ENCODE measurements around the gene IFI44. TPM values are rescaled to one million over a fixed set of nuclear protein-coding genes. Genes with fewer than 3 reads are reported as not detected.

IFI44 gene
- total and polyA plus RNA-seq, 2 donors (not counting 1 experiment from before 2014, with no cell fraction given): 6.2 to 6.9 TPM

DNA sequence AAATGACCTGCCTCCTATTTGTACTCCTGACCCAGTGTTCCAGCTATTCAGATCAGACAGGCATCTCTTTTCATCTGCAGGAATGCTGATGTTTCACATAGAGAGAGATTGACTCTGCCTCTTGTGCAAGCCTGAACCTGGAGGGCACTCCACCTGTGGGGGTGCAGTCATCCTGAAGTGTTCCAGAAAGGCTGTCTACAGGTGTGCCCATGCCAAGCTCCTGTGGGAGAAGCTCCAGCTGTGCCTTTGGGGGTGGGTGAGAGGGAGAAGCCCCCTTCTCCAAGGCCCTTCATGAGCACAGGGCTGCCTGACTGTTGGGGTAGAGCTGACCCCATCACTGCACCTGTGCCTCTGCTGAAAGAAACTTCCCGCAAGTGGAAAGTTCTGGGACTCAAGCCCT lies 22.8 kb downstream of the IFI44 start:
- Mint-ChIP-seq H3K27ac (no peak overlapping the region), H3K4me3 (no peak overlapping the region), H3K4me1 (no peaks in the 10 kb centered on the region), H3K9me3 (ENCODE audit: insufficient read depth) (no peaks in the 10 kb centered on the region), H3K27me3 (no peaks in the 10 kb centered on the region)
- WGBS (ENCODE audit: insufficient coverage): 100% methylated on average over 1 of the region's 1 CpG
- Histone ChIP-seq H3K79me2 (ENCODE audit: control insufficient read depth, insufficient read depth, low read length) (no peaks in the 10 kb centered on the region), H4K20me1 (ENCODE audit: control insufficient read depth, insufficient read depth, low read length, poor library complexity, severe bottlenecking) (no peaks in the 10 kb centered on the region), H3K9me3 (ENCODE audit: control extremely low read depth in 1 of 3, control insufficient read depth in 2 of 3, insufficient read depth in 1 of 3, low read length in 2 of 3) (no peaks in the 10 kb centered on the region), H2AFZ (ENCODE audit: insufficient read depth, low read depth, low read length, poor library complexity, severe bottlenecking) (no peak overlapping the region), H3K36me3 (replicated peaks in 1 of 2; ENCODE audit: control extremely low read depth in 1 of 2, control insufficient read depth in 1 of 2, extremely low read depth in 1 of 2, insufficient read depth in 2 of 2, low read length in 1 of 2) (no peaks in the 10 kb centered on the region), H3K9ac (ENCODE audit: low read length) (no peak overlapping the region), H3K27me3 (replicated peaks in 1 of 4; ENCODE audit: control extremely low read depth in 1 of 4, control insufficient read depth in 3 of 4, insufficient read depth in 4 of 4, low read length in 3 of 4) (no peaks in the 10 kb centered on the region), H3K4me1 (ENCODE audit: control insufficient read depth in 2 of 2, insufficient read depth in 2 of 2, low read length in 2 of 2) (no peaks in the 10 kb centered on the region), H3K27ac (ENCODE audit: low read length in 2 of 2) (no peak overlapping the region), H3K4me3 (ENCODE audit: control extremely low read depth in 1 of 5, extremely low read depth in 1 of 5, insufficient read depth in 1 of 5, low read depth in 2 of 5, low read length in 4 of 5) (no peak overlapping the region), H3K4me2 (replicated peaks; ENCODE audit: low read depth, low read length, poor library complexity, severe bottlenecking) (no peak overlapping the region)
- intact Hi-C loops (cut with micrococcal nuclease): no loop called here
- DNase-seq: no peak
- ChIA-PET CTCF (interaction anchor here (0.9 to 5.7 kb wide), 5 partner anchors 46 to 537 kb away, joined by 4 to 46 read pairs (median 6); partner anchors contain the start of gene IFI44L), POLR2A (no interaction called here)
- no peak for ATAC-seq (ENCODE audit: low read depth)
- TF ChIP-seq EZH2 (IDR thresholded peaks at IDR 0.05; ENCODE audit: borderline replicate concordance, insufficient read depth, low read depth, low read length, poor library complexity, severe bottlenecking): no peak
- TF ChIP-seq, protein P1, sequence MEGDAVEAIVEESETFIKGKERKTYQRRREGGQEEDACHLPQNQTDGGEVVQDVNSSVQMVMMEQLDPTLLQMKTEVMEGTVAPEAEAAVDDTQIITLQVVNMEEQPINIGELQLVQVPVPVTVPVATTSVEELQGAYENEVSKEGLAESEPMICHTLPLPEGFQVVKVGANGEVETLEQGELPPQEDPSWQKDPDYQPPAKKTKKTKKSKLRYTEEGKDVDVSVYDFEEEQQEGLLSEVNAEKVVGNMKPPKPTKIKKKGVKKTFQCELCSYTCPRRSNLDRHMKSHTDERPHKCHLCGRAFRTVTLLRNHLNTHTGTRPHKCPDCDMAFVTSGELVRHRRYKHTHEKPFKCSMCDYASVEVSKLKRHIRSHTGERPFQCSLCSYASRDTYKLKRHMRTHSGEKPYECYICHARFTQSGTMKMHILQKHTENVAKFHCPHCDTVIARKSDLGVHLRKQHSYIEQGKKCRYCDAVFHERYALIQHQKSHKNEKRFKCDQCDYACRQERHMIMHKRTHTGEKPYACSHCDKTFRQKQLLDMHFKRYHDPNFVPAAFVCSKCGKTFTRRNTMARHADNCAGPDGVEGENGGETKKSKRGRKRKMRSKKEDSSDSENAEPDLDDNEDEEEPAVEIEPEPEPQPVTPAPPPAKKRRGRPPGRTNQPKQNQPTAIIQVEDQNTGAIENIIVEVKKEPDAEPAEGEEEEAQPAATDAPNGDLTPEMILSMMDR (IDR thresholded peaks at IDR 0.05): no peak

DNA sequence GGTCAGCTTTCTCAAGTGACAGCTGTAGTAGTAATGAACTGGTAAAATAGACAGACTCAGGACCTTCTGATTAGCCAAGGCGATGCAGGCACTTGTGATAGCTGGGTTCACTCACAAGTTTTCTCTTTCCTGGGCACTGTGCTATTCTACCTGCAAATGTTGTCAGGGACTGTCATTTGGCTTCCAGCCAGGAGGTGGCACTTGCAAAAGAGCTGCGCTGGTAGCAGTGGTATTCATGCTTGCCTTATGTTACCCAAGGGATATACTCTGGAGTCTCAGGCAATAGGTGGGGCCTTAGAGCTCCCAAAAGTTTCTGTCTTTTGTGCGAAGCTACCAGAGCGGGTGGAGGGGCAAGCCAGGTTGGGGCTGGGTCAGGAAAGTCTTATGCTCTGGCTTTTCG lies 23.5 kb downstream of the IFI44 start:
- Mint-ChIP-seq H3K4me3 (no peak overlapping the region), H3K9me3 (ENCODE audit: insufficient read depth) (no peaks in the 10 kb centered on the region), H3K4me1 (no peaks in the 10 kb centered on the region), H3K27ac (no peak overlapping the region), H3K27me3 (no peaks in the 10 kb centered on the region)
- H3K9me3 ChIP-seq (ENCODE audit: control extremely low read depth in 1 of 3, control insufficient read depth in 2 of 3, insufficient read depth in 1 of 3, low read length in 2 of 3): no peaks in the 10 kb centered on the region
- H3K4me1 ChIP-seq (ENCODE audit: control insufficient read depth in 2 of 2, insufficient read depth in 2 of 2, low read length in 2 of 2): no peaks in the 10 kb centered on the region
- POLR2A ChIA-PET: no interaction called here
- H3K4me2 ChIP-seq (replicated peaks; ENCODE audit: low read depth, low read length, poor library complexity, severe bottlenecking): no peak overlapping the region
- no peaks in the 10 kb centered on the region for H3K36me3 ChIP-seq (replicated peaks in 1 of 2; ENCODE audit: control extremely low read depth in 1 of 2, control insufficient read depth in 1 of 2, extremely low read depth in 1 of 2, insufficient read depth in 2 of 2, low read length in 1 of 2)
- DNase-seq (no peak), ATAC-seq (ENCODE audit: low read depth) (no peak)
- WGBS (ENCODE audit: insufficient coverage): 92% methylated on average over 5 of the region's 5 CpGs
- no peak overlapping the region for H3K4me3 ChIP-seq (ENCODE audit: control extremely low read depth in 1 of 5, extremely low read depth in 1 of 5, insufficient read depth in 1 of 5, low read depth in 2 of 5, low read length in 4 of 5)
- H3K27me3 ChIP-seq (replicated peaks in 1 of 4; ENCODE audit: control extremely low read depth in 1 of 4, control insufficient read depth in 3 of 4, insufficient read depth in 4 of 4, low read length in 3 of 4): no peaks in the 10 kb centered on the region
- intact Hi-C loops (cut with micrococcal nuclease): no loop called here
- H2AFZ ChIP-seq (ENCODE audit: insufficient read depth, low read depth, low read length, poor library complexity, severe bottlenecking): no peak overlapping the region
- CTCF ChIA-PET: interaction anchor here (0.9 to 5.7 kb wide), 5 partner anchors 46 to 538 kb away, joined by 4 to 46 read pairs (median 6); partner anchors contain the start of gene IFI44L
- no peaks in the 10 kb centered on the region for H3K79me2 ChIP-seq (ENCODE audit: control insufficient read depth, insufficient read depth, low read length)
- H4K20me1 ChIP-seq (ENCODE audit: control insufficient read depth, insufficient read depth, low read length, poor library complexity, severe bottlenecking): no peaks in the 10 kb centered on the region
- TF ChIP-seq EZH2 (IDR thresholded peaks at IDR 0.05; ENCODE audit: borderline replicate concordance, insufficient read depth, low read depth, low read length, poor library complexity, severe bottlenecking): no peak
- TF ChIP-seq, protein P1 (IDR thresholded peaks at IDR 0.05): no peak
- H3K9ac ChIP-seq (ENCODE audit: low read length): no peak overlapping the region
- no peak overlapping the region for H3K27ac ChIP-seq (ENCODE audit: low read length in 2 of 2)
